ENCODE data around the gene PADI6. TPM values are rescaled to one million over a fixed set of nuclear protein-coding genes. Genes with fewer than 3 reads are reported as not detected.
A peak's percentile ranks its signal among the peaks of the same experiment; 100 is the strongest.

The PADI6 gene
- total RNA-seq, 4 donors from 2014 or later: not detected

DNA sequence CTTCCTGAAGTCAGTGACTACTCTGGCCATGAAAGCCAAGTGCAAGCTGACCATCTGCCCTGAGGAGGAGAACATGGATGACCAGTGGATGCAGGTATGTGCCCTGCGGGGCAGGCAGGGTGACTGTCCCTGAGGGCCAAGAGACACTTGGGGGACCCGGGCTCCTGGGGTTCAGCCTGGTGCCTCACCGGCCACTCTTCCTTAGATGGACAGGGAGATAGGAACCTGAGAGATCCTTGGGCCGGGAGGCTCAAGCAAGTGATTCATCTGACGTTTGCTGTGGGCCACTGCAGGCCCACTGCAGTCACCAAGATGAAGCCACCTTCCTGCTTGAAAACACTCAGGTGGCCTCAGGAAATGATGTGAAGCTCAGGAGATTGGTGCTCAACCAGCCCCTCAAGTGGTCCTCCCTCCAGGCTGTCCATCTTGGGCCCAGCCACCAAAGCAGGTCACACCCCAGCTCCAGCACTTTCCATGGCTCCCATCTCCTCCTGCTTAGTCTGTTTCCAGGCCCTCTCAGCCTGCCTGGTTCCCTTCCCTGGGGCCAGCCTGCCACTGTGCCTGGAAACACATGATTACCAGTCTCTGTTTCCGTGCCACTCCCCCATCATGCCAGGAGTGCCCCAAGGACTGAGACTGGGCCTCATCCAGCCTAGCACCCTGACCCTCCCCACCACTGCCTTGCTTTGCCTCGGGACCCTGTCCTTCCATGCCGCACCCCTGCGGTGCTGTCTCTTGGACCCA lies 25.8 kb upstream of the PADI6 start:
- WGBS, 2 donors: 78 to 82% methylated on average over 9 of the region's 9 CpGs
- intact Hi-C loops (cut with DNase I; ENCODE audit: low total_unique reads): no loop called here
- no peak overlapping the region for H3K4me3 ChIP-seq (ENCODE audit: low read depth, poor library complexity, severe bottlenecking)
- peak in 1 of 2 donors; percentile 67 for DNase-seq (ENCODE audit: low spot score in 2 of 2)
- TF ChIP-seq, protein P1, sequence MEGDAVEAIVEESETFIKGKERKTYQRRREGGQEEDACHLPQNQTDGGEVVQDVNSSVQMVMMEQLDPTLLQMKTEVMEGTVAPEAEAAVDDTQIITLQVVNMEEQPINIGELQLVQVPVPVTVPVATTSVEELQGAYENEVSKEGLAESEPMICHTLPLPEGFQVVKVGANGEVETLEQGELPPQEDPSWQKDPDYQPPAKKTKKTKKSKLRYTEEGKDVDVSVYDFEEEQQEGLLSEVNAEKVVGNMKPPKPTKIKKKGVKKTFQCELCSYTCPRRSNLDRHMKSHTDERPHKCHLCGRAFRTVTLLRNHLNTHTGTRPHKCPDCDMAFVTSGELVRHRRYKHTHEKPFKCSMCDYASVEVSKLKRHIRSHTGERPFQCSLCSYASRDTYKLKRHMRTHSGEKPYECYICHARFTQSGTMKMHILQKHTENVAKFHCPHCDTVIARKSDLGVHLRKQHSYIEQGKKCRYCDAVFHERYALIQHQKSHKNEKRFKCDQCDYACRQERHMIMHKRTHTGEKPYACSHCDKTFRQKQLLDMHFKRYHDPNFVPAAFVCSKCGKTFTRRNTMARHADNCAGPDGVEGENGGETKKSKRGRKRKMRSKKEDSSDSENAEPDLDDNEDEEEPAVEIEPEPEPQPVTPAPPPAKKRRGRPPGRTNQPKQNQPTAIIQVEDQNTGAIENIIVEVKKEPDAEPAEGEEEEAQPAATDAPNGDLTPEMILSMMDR (IDR thresholded peaks at IDR 0.05): no peak
- no peak for TF ChIP-seq POLR2A (IDR thresholded peaks at IDR 0.05)

DNA sequence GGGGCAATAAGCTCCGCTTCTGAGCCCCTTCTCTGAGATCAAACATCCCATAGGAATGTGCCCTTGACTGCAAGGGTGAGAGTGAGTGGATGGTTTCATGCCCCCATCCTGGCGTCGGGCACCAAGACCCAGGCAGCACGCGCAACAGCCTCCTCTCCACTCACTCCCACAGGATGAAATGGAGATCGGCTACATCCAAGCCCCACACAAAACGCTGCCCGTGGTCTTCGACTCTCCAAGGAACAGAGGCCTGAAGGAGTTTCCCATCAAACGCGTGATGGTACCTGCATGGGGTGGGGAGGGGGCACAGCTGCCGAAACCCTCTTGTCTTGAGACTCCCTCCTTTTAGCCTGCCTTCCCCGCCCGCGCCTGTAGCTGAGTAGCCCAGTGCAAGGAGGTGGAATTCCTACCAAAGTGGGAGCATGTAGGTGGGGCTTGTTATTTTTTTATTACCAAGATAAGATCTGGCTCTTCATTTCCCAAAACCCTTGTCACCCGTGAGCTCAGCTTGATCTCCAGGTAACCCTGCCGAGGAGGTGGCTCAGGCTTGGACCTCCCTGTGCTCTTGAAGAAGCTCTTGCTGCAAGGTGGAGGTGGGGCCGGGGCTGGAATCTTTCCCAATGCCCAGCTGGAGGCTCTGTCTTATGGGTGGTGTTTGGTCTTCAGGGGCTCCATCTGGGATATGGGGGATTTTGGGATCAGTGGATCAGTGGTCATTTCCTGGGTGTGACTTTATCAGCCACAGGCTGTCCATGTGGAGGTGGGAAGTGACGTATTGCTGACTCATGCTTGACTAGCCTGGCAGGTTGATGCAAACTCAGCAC lies 24.0 kb upstream of the PADI6 start:
- peak in 1 of 2 donors; percentile 82 for DNase-seq (ENCODE audit: low spot score in 2 of 2)
- intact Hi-C loops (cut with DNase I; ENCODE audit: low total_unique reads): no loop called here
- TF ChIP-seq POLR2A (IDR thresholded peaks at IDR 0.05): no peak
- TF ChIP-seq, protein P1 (IDR thresholded peaks at IDR 0.05): no peak
- WGBS, 2 donors: 51 to 57% methylated on average over 18 to 19 of the region's 19 CpGs
- H3K4me3 ChIP-seq (ENCODE audit: low read depth, poor library complexity, severe bottlenecking): no peak overlapping the region

DNA sequence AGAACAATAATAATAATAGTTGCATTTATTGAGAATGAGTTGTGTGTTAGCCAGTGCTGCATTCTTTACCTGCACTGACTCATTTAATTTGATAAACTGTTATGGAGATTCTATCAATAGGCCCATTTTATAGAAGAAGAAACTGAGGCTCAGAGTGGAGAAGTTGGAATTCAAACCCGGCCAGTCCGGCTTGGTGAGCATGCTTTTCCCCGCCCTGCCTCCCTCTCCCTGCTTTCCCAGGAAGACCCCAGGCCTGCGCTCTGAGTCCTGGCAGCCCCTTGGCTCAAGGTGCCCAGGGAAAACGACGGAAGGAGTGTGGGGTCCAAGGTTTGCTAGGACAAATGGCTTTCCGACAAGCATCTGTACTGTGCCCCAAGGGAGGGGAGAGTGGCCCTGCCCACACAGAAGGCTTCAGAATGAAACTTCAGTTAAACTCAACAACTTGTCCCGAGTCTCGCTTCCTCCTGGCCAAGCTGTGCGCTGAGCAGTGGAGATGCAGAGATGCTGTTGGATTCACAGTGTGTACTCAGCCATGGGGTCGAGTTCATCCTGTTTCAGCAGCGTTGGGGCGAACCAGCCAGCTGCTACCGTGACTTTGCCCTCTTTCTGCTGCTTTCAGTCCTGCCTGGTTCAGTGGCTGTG lies 23.3 kb upstream of the PADI6 start:
- WGBS, 2 donors: 65 to 71% methylated on average over 14 of the region's 14 CpGs
- H3K4me3 ChIP-seq (ENCODE audit: low read depth, poor library complexity, severe bottlenecking): no peak overlapping the region
- DNase-seq (ENCODE audit: low spot score in 2 of 2): peak in 1 of 2 donors; percentile 43
- intact Hi-C loops (cut with DNase I; ENCODE audit: low total_unique reads): no loop called here
- TF ChIP-seq, protein P1 (IDR thresholded peaks at IDR 0.05): no peak
- no peak for TF ChIP-seq POLR2A (IDR thresholded peaks at IDR 0.05)

DNA sequence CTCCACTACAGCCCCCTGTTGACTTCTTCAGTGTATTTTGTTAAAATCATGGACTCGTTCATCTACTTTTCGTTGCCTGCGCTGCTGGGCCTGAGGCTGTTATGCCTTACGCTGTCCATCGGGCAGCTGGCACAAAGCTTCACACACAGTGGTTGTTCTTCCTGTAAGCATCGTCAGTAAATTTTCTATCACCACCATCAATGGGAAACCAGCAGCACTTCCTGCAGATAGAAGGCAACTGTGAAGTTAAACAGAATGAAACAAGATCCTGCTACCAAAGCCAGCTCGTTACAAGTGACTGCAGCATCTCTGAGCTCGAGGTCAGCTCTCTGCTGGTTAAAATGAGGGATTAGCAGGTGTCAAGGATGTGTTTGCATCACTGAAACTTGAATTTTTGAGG lies 21.9 kb upstream of the PADI6 start:
- 29% methylated on average over 6 of the region's 8 CpGs; no CpG with 5 or more reads in 1 of the 2 donors for WGBS, 2 donors
- TF ChIP-seq POLR2A (IDR thresholded peaks at IDR 0.05): no peak
- TF ChIP-seq, protein P1 (IDR thresholded peaks at IDR 0.05): no peak
- H3K4me3 ChIP-seq (ENCODE audit: low read depth, poor library complexity, severe bottlenecking): no peak overlapping the region
- intact Hi-C loops (cut with DNase I; ENCODE audit: low total_unique reads): no loop called here
- DNase-seq (ENCODE audit: low spot score in 2 of 2): no peak

DNA sequence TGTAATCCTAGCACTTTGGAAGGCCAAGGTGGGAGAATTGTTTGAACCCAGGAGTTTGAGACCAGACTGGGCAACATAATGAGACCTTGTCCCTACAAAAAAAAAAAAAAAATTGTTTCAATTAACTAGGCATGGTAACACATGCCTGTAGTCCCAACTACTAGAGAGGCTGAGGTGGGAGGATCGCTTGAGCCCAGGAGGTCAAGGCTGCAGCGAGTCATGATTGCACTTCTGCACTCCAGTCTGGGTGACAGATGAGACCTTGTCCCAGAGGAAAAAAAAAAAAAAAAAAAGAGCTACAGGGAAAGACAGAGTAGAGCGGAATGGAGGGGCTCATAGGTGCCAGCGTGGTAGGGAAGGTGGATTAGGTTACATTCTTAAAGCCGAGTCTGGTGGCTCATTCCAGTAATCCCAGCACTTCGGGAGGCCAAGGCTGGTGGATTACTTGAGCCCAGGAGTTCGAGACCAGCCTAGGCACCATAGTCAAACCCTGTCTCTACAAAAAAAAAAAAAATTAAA lies 21.0 kb upstream of the PADI6 start:
- no peak for DNase-seq (ENCODE audit: low spot score in 2 of 2)
- no peak for TF ChIP-seq POLR2A (IDR thresholded peaks at IDR 0.05)
- TF ChIP-seq, protein P1 (IDR thresholded peaks at IDR 0.05): no peak
- WGBS, 2 donors: 78 to 79% methylated on average over 5 to 7 of the region's 7 CpGs
- H3K4me3 ChIP-seq (ENCODE audit: low read depth, poor library complexity, severe bottlenecking): no peak overlapping the region
- intact Hi-C loops (cut with DNase I; ENCODE audit: low total_unique reads): no loop called here
